GM12874 (cell line): ENCODE data around the gene DNMT1.

Experiments
- TF ChIP-seq, protein P1 (sequence below): IDR thresholded peaks from 2 replicates; pipeline ENCODE4 v1.5.1; 2011; ENCODE audit warnings: low read depth, mild to moderate bottlenecking, control low read depth, low read length, moderate library complexity; ENCODE audit not compliant: insufficient read depth

DNMT1 gene

DNA sequence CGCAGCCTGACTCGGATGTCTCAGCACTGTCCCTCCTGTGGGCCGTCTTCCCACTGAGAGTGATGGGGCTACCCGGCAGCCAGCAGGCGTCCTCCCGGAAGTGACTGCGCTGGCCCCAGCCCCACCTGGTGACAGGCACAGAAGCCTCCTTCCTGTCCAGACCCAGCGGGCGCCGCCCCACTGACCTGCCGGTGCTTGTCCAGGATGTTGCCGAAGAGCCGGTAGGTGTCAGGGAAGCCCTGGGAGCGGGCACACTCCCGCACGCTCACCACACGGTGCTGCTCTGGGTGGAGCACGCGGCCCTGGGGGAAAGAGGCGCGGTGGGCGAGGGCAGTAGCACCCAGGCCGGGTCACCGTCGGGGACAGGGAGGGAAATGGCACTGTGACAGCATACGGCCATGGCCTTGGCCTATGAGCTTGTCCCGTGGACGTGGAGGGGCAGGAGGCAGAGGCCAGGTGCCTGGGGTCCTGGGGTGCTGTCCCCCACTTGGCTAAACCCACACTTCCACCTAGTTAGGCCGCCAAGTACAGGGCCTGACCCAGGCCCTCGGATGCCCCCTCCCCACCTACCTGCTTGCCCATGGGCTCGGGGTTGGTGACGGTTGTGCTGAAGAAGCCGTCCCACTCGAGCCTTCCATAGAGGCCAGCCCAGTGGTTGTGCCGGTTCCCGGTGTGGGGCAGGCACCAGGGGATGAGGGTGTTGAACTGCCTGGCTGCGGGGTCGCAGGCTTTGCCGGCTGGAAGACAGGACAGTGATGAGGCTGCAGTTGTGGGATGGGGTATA is 59.0 kb downstream of the DNMT1 start:
- TF ChIP-seq, protein P1, sequence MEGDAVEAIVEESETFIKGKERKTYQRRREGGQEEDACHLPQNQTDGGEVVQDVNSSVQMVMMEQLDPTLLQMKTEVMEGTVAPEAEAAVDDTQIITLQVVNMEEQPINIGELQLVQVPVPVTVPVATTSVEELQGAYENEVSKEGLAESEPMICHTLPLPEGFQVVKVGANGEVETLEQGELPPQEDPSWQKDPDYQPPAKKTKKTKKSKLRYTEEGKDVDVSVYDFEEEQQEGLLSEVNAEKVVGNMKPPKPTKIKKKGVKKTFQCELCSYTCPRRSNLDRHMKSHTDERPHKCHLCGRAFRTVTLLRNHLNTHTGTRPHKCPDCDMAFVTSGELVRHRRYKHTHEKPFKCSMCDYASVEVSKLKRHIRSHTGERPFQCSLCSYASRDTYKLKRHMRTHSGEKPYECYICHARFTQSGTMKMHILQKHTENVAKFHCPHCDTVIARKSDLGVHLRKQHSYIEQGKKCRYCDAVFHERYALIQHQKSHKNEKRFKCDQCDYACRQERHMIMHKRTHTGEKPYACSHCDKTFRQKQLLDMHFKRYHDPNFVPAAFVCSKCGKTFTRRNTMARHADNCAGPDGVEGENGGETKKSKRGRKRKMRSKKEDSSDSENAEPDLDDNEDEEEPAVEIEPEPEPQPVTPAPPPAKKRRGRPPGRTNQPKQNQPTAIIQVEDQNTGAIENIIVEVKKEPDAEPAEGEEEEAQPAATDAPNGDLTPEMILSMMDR = no peak

DNA sequence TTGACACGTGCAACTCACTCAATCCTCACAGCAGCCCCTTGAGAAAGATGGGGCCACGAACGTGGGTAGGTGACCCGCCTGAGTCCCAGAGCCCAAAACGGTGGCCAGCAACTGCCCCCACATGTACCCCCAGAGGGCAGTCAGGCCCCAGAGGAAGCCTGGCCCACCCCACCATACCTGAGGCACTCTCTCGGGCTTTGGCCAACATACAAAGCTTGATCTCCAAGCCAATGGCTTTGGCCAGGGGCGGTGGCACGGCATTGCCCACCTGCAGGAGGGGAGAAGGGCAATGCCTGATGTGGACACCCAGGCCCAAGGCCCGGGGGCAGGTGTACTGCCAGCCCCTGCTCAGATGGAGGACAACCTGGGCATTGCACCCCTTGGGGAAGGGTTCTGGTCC is 60.7 kb downstream of the DNMT1 start:
- TF ChIP-seq, protein P1 = no peak

DNA sequence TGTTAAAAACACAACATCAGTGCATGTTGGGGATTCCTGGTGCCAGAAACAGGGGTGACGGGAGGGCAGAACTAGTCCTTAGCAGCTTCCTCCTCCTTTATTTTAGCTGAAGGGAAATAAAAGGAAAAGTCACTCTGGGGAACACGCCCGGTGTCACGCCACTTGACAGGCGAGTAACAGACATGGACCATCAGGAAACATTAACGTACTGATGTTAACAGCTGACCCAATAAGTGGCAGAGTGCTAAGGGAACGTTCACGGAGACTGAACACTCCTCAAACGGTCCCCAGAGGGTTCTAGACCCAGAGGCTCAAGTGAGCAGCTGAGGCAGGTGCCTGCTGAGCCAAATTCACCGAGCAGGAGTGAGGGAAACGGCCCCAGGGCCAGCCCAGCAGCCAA is 61.2 kb downstream of the DNMT1 start:
- TF ChIP-seq, protein P1 = no peak

DNA sequence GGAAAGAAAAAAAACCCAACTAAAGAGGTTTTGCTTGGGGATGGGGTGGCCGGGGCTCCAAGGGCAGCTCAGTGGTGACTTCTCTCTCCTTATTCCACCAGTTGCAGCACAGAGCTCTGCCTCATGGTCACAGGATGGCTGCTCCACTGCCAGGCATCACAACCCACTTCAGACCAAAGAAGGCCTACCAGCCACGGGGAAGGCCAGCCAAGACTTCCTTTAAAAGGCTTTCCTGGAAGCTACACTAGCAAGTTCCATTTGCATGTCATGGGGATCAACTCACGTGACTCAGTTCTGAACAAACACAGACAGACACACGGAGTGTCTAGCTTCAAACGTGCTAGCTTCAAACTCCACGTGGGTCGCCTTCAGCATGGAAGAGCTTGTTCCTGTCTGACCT is 61.8 kb downstream of the DNMT1 start:
- TF ChIP-seq, protein P1 = no peak

DNA sequence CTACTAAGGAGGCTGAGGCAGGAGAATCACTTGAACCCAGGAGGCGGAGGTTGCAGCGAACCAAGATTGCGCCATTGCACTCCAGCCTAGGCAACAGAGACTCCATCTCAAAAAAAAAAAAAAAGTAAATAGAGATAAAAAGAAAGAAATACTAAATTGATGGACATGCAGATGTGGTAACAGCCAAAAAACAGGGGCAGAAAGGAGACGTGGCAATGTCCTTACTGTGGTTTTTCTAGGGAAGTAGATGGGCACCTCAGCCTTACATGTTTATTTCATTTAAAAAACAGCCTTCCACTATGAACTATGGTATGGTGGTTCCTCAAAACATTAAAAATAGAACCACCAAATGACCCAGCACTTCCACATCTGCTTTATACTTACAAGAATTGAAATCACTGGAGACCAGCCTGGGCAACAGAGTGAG is 68.5 kb downstream of the DNMT1 start:
- TF ChIP-seq, protein P1 = no peak

DNA sequence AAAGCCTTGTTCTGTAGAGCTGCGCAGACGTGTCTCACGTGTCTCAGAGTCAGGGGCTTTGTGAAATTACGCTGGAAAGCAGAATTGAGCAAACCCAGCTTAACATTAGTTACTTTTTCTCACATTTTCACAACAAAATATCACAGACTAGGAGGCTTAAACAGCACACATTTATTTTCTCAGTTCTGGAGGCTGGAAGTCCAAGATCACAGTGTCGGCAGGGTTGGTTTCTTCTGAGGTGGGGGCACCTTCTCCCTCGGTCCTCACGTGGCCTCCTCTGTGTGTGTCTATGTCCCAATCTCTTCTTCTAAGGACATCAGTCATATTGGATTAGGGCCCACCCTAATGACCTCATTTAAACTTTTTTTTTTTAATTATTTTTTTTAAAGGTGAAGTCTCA is 70.3 kb downstream of the DNMT1 start:
- TF ChIP-seq, protein P1 = no peak

DNA sequence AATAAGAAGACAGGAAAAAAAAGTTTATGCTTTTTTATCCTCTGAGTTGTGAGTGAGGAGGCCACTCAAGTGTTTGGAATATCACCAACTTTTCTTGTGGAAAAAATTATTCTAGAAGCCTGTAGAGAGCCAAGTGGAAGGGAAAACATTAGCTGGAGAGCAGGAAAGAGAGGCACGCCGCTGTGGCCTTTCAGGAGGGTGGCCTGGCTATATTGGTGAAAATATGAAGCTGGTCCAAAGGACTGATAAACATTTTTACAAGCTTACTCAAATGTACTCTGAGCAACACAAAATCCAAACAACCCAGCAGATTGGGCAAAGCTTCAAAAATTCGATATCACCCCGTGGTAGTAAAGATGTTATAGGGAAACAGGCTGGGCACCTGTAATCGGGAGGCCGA is 72.7 kb downstream of the DNMT1 start:
- TF ChIP-seq, protein P1 = no peak
